GM21390 (cell line): Measurements from ENCODE around the gene NCF4.
A peak's percentile ranks its signal among the peaks of the same experiment; 100 is the strongest.

ENCODE experiments used
- ATAC-seq: cut with Tn5 transposase; IDR thresholded peaks from one replicate; pipeline ENCODE4 v1.9.1; 2021; ENCODE audit not compliant: unreplicated experiment

NCF4 gene

DNA sequence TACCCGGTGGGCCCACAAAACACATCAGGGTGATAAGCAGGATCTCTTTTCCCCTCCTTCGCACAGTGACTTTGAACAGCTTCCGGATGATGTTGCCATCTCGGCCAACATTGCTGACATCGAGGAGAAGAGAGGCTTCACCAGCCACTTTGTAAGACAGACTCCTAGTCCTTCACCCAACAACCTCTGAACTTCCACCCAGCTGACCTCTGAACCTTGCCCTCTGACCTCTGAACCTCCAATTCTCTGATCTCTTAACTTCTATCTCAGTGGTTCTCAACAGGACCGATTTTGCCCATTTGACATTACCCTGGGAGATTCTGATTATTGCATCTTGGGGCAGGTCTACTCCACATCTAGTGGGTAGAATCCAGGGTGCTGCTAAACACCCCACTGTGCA, 3.2 kb downstream of the NCF4 start:
- no peak for ATAC-seq

DNA sequence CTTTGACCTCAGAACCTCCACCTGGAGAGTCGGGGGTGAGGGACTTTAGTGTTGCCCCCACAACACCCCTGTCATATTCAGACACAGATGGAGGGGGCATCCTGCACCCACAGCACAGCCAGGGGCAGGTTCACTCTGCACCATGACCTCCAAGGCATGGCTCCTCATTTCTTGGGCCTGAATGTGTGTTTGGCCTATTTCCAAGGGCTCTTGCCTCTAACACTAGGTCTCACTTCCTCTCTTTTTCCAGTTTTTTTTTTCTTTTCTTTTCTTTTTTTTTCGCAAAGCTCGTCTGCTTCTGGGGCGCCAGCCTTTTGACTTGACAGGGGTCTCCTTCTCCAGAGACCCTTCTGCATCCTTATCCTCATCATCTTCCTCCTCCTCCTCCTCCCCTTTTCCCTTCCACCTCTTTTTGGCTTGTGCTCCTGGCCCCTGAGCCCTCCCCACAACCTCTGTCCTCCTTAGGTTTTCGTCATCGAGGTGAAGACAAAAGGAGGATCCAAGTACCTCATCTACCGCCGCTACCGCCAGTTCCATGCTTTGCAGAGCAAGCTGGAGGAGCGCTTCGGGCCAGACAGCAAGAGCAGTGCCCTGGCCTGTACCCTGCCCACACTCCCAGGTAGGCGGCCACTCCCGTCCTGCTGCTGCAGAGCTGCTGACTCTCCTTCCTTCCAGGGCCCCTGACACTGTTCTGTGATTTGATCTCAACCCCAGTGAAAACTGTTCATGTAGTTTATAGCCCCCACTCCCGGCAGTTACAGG, 3.8 kb downstream of the NCF4 start:
- no peak for ATAC-seq

DNA sequence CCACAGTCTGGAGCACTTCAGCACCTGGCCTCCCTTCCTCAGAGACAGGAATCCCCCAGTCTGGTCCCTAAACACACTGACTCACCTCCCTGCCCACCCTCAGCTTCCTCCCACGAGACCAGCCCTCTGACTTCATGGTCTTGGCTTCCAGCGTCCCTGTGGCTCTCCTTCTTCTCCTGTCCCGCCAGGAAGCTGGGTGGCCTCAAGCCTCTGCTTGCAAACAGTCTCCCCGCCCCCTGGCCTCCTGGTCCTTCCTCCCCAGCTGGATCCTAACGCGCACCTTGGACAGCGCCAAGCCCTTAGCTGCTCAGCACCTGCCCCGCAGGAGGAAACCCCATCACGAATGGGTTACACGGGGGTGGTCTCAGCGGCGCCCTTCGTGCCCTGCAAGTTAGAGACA, 4.5 kb downstream of the NCF4 start:
- ATAC-seq = no peak

DNA sequence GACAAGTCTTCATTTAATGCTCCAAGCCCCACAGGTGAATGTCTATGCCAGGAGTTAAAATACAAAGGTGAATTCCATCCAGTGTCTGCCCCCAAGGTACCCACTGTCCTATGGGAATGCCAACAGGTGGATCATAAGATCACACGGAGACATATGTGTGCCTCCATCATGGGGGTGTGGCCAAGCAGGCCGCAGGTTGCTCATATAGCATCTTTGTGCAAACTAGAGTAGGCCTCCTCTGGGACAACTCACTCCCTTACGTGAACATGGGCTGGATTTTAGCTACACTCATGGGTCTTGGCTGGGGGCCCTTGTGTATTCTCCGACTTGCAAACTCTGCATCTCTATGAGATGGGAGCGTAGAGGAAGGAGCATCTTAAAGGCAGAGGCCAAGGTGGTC, 6.9 kb downstream of the NCF4 start:
- ATAC-seq = no peak

DNA sequence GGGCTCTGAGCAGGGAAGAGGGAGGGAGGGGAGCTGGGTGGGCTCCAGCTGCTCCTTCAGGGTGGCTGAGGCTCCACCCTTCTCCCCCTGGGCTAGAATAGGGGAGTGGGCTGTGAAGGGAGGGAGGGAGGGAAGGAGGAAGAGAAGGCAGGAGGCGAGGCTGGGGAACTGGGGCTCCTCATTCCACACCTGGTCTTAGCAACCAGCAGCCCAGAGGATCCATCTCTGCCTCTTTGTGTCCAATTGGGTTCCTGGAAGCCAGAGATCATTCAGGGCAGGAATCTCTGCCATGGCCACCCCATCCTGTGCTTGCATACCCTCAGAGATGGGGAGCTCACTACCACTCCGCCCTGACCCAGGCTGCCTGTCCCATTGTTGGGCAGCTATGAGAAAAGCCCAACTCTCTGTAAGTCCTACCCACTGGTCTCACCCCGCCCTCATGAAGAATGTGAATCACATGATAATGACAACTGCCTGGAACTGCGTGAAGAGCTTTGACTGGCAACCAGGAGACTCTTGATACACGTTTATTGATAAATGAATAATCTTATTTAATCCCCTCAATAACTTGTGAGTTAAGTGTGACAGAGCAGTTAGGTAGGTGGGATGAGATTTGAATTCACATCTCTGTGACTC, 7.9 kb downstream of the NCF4 start:
- no peak for ATAC-seq

DNA sequence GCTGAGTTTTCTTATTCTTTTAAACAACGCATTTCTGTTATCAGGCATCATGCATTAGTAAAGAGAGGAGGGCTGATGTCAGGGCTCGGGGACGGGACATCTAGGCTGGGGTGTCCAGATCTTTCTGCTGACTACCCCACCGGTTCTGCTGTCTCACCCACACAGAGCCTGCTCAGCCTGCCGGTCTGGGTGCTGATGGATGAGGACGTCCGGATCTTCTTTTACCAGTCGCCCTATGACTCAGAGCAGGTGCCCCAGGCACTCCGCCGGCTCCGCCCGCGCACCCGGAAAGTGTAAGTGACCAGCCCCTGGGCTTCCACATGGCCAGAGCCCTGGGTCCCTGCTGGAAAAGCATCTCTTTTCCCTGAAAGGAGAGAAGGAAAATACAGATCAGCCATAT, 9.4 kb downstream of the NCF4 start:
- ATAC-seq = no peak

DNA sequence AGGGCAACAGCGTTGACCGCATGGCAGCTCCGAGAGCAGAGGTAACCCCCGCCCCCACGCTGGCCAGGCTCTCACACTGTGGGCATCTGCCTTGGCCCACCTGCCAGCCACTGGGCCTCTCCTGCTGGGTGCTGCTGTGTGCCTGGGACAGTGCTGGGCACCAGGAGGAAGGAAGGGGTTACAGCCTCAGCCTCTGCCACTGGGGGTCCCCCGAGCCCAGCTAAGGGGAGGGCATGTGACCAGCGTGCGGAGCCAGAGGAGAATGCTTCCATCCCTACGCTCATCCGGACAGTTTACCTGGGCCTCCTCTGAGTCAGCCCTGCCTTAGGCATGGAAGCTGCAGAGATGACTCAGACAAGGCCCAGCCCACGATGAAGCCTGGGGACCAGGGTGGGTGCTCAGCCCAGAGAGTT, 10.9 kb downstream of the NCF4 start:
- no peak for ATAC-seq

DNA sequence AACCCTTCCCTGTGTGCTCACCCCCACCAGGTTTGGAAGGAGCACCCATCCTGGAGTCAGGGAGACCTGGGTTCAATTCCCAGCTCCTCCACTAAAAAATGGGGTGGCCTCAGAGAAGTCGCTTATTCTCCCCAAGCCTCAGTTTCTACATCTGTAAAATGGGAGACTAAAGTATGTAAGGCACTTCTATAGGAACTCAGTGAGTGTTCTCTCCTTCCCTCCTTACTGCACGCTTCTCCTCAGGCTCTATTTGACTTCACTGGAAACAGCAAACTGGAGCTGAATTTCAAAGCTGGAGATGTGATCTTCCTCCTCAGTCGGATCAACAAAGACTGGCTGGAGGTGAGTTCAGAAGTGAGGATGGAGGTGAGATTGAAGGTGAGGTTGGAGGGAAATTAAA, 11.3 kb downstream of the NCF4 start:
- ATAC-seq = no peak

DNA sequence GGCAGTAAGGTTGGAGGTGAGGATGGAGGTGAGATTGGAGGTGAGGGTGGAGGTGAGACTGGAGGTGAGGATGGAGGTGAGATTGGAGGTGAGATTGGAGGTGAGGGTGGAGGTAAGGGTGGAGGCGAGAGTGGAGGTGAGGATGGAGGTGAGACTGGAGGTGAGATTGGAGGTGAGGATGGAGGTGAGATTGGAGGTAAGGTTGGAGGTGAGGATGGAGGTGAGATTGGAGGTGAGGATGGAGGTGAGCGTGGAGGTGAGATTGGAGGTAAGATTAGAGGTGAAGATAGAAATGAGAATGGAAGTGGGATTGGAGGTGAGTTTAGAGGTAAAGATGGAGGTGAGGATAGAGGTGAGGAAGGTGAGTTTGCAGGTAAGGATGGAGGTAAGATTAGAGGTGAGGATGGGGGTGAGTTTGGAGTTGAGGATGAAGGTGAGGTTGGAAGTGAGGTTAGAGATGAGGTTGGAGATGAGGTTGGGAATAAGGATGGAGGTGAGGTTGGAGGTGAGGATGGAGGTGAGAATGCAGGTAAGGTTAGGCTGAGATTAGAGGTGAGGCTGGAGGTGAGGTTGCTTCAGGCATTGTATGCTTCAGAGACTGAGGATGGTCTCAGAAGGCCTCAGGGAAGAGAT, 12.2 kb downstream of the NCF4 start:
- no peak for ATAC-seq

DNA sequence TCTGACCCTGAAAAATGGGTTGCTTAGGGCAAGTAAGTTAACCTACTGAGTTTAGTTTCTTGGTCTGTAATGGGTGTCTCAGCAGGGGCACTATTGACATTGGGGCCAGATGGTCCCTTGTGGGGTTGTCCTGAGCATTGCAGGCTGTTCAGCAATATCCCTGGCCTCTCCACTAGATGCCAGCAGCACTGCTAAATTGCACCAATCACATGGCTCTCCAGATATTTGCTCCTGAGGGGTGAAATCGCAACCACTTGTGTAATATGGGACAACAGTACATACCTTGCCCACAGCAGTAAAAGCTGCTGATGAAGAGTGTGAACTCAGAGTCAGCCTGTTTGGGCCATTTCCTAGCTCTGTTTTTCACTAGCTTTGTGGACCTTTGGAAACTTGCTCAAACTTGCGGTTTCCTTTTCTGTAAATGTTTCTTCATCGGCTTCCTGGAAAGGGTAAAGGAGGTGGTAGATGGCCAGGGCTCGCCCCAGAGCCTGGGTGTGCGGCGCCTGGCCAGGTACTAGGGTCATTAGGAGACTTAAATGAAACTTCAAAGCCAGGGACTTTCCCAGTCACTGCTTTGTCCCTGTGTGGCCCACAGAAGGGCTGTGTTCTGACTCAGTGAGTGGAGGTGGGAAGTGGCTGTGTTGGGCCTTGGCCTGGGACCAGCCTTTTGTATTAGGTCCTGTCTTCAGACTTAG, 13.0 kb downstream of the NCF4 start:
- peak; percentile 74 for ATAC-seq

DNA sequence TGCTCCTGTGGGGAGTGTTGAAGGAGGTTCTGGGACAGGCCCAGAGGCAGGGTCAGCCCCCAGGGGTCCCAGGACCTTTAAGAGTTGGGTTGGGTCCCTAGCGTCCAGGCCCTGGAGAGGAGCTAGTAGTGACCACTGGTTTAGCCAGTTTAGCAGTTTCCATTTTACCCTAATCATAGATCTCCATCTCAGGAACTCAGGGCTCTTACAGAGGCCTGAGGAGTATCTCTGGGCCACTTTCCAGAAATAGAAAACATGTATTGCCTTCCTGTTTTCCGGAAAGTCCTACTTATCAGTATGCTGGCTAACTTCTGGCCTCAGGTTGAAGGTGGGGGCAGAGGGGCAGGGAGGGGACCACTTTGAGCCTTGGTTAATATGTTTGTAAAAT, 13.5 kb downstream of the NCF4 start:
- ATAC-seq = no peak

DNA sequence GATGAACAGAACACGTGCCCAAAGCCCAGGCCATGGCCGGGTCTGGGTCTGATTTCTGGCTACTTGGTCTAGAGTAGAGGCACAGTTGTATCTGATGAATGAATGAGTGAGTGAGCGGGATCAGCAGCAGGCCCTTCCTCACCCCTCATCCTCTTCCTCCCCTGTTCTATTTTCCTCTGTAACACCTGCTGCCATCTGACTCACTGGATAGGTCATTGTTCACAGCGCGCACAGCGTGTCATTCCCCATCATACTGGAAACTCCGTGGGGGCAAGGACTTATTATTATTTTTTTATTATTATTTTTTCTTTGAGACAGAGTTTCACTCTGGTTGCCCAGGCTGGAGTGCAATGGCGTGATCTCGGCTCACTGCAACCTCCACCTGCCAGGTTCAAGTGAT, 13.9 kb downstream of the NCF4 start:
- ATAC-seq = no peak

DNA sequence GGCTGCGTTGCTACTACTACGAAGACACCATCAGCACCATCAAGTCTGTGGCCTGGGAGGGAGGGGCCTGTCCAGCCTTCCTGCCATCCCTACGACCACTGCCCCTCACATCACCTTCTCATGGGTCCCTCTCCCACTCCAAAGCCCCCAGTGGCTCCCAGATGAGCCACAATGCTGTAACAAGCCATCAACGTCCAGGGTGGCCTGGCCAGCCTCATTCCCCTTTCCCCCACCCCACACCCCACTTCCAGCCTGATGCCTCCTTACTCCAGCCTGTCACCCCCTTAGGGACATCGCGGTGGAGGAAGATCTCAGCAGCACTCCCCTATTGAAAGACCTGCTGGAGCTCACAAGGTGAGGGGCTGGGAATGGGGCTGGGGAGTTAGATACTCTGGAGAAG, 14.9 kb downstream of the NCF4 start:
- no peak for ATAC-seq

DNA sequence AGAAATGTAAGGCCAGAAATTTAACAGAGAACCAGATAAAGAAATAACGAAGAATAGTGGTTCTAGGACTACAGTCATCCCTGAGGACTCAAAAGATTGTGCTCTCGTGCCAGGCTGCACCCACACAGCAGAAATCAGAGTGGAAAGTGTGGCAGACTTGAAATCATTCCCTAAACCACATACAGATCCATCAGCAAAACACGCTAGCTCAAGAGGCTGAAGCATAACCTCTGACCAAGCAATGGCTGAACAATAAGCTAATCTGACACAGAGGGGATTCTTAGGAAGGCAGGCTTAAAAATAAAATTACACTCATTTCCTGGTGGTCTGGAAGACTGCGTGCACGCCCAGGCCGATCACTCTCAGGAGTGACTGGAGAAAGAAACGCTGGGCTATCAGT, 19.0 kb downstream of the NCF4 start:
- no peak for ATAC-seq

DNA sequence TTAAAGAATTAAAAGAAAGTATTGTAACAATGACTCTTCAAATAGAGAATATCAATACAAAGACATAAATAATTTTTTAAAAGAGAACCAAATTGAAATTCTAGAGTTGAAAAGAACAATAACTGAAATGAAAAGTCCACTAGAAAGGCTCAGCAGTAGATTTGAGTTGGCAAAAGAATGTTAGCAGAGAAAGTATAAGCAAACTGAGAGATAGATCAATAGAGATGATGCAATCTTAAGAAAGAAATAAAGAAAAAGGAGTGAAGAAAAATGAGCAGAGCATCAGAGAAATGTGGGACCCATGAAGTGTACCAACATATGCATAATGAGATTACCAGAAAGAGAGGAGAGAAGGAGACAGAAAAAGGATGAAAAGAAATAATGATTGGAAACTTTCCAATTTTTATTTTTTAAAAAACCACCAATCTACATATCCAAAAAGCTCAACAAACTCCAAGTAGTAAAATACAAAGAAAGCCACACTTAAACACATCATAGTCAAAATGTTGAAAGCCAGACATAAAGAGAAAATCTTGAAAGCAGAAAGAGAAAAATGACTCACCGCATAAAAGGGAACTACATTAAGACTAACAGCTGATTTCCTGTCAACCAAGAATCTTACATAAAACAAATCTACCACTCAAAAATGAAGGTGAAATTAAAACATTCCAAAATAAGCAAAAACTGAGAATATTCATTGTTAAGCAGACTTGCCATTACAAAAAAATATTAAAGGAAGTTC, 20.9 kb downstream of the NCF4 start:
- no peak for ATAC-seq

DNA sequence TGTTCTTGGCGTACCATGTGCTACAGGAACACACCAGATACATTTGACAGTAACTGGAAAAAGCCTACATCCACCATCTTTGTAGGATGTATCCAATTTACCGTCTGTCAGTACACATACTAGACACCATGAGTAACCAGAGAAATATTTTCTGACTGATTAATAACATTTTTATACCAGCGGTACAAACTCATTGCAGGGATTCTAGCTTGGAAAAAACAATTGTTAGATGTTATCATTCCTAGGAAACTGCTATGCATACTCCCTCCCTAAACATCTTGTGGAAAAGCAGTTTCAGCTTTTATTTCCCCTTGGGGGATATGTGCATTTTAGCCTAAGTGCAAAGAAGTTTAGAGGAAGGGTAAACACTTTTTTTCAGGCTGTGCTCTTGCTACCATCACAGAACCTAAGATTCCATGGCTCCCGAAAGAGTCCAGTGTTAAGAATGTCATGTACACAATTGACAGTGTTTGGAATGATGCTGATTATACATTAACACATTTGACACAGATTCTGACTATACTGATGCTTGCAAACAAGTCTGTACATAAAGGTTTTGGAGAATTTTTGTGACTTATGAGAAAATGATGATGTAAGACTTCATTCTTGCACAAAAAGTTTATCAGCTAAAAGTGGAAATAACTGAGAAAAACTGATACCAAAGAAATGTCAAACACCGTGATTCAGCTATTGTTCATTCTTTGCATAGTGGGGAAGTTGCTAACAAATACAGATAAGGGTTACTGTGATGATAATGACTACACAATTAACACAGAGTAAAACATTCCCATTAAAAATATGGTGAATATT, 23.7 kb downstream of the NCF4 start:
- ATAC-seq = no peak

DNA sequence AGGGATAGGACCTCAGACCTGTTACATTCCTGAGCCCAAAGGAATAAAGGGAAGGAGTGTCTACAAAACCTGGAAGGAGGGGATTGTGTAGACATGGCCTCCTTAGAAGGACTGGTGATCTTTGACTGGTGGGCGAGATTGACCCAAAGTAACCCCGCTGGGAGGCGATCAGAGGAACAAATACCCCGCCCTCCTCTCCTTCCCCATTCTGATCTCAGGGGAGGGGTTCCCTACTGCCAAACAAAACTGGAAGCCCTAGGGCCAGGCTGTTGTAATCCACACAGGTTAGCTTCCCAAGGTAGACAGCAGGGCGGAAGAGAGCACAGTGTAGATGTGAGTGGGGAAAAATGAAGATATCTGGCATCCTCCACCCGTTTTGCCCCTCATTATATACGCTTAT, 24.7 kb downstream of the NCF4 start:
- ATAC-seq = no peak

DNA sequence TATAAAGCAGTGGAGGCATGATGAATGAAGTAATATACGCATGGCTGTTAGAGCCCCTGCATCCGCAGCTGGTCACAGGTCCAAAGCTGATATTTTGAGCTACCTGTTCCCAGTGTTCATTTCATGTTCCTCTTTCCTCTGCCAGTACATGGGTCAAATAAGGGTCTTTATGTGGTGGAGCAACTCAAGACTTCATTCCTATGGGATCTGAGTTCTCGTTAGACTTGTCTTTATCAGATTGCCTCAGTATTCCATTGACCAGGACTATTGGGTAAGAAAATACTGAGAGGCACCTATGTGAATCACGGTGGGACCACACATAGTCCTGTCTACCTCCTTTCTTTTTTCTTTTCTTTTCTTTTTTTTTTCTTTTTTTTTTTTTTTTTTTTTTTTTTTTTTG, 25.2 kb downstream of the NCF4 start:
- no peak for ATAC-seq

DNA sequence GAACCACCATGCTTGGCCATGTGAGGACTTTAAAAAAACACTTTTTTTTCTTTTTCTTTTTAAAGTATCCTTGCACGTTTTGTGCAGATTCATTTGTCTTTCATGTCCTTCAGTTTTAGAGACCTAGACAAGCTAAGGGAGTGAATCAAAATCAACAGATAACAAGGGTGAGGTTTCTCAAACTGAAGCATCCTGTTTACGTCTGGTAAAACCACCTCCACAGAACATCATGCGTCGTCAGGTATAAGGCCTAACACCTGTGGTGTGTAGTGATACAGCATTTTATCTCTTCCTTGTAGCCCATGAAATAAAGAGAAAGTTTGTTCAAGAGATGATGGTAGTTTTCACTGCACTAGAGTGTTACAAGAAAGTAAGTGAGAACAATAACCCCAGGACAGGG, 26.4 kb downstream of the NCF4 start:
- no peak for ATAC-seq

DNA sequence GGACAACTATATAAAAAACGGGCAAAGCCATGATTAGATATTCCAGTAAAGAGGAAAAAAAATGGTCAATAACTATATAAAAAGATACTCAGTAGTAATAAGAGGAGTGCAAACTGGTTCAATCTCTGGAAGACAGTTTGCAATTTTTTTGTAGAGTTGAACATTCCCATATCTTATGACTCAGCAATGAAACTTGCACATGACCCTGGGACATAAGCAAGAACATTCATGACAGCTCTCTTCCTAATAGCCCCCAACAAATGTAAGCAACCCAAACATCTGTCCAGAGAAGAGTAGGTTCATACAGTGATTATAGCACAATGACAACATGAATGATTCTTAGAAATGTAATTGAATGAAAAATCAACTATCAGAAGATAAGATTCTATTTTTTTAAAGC, 30.8 kb downstream of the NCF4 start:
- ATAC-seq = no peak
